SK-N-SH treated with all-trans-retinoic acid at 6 μM for 48 hours (cell line): ENCODE data around the gene OBSCN.

Source experiments
- ATAC-seq: fragments of 200-7000 bp; cut with Tn5 transposase; 3 replicates; pipeline ENCODE4 v1.9.1; 2020; ENCODE audit warnings: mild to moderate bottlenecking, moderate library complexity
- ARNTL ChIP-seq: fragments of 450-650 bp; formaldehyde crosslinking; IDR thresholded peaks from 2 replicates; pipeline ENCODE4 v1.5.0; 2020; ENCODE audit warnings: low read depth, mild to moderate bottlenecking, moderate library complexity, borderline replicate concordance
- CSDC2 ChIP-seq: fragments of 250-450 bp; sonication (Bioruptor Pico); IDR thresholded peaks from 2 replicates; pipeline ENCODE4 v1.5.0; 2020; ENCODE audit warnings: mild to moderate bottlenecking, moderate library complexity
- CSRNP3 ChIP-seq: fragments of 250-450 bp; sonication (Bioruptor Pico); IDR thresholded peaks from 2 replicates; pipeline ENCODE4 v1.5.1; 2021; ENCODE audit warnings: mild to moderate bottlenecking, moderate library complexity
- ESRRG ChIP-seq: fragments of 250-450 bp; sonication (Bioruptor Pico); IDR thresholded peaks from 2 replicates; pipeline ENCODE4 v1.6.1; 2021; ENCODE audit warnings: mild to moderate bottlenecking
- GLIS3 ChIP-seq: fragments of 250-450 bp; sonication (Bioruptor Pico); IDR thresholded peaks from 2 replicates; pipeline ENCODE4 v1.5.0; 2020; ENCODE audit warnings: mild to moderate bottlenecking, moderate library complexity
- ISL1 ChIP-seq: fragments of 250-450 bp; sonication (Bioruptor Pico); IDR thresholded peaks from 2 replicates; pipeline ENCODE4 v2.1.2; 2022; ENCODE audit warnings: mild to moderate bottlenecking, moderate library complexity
- OSR1 ChIP-seq: fragments of 250-450 bp; sonication (Bioruptor Pico); IDR thresholded peaks from 2 replicates; pipeline ENCODE4 v1.8.0; 2022; ENCODE audit warnings: moderate library complexity, mild to moderate bottlenecking, inconsistent platforms
- POU6F1 ChIP-seq: fragments of 250-450 bp; sonication (Bioruptor Pico); IDR thresholded peaks from 2 replicates; pipeline ENCODE4 v1.8.0; 2021; ENCODE audit warnings: low read depth, mild to moderate bottlenecking, moderate library complexity, borderline replicate concordance
- RARB ChIP-seq: fragments of 250-450 bp; sonication (Bioruptor Pico); IDR thresholded peaks from 2 replicates; pipeline ENCODE4 v1.8.0; 2021; ENCODE audit warnings: mild to moderate bottlenecking, moderate library complexity
- SNAI2 ChIP-seq: fragments of 250-450 bp; sonication (Bioruptor Pico); IDR thresholded peaks from 2 replicates; pipeline ENCODE4 v1.5.0; 2020; ENCODE audit warnings: mild to moderate bottlenecking, moderate library complexity
- TCF4 ChIP-seq: fragments of 250-450 bp; sonication (Bioruptor Pico); IDR thresholded peaks from 2 replicates; pipeline ENCODE4 v1.8.0; 2021; ENCODE audit warnings: mild to moderate bottlenecking, moderate library complexity, borderline replicate concordance
- TOX ChIP-seq: fragments of 250-450 bp; sonication (Bioruptor Pico); IDR thresholded peaks from 2 replicates; pipeline ENCODE4 v1.8.0; 2021; ENCODE audit warnings: mild to moderate bottlenecking, moderate library complexity, borderline replicate concordance
- TSHZ2 ChIP-seq: fragments of 250-450 bp; sonication (Bioruptor Pico); IDR thresholded peaks from 2 replicates; pipeline ENCODE4 v1.5.0; 2020; ENCODE audit warnings: mild to moderate bottlenecking, moderate library complexity
- ZC3H10 ChIP-seq: fragments of 250-450 bp; sonication (Bioruptor Pico); IDR thresholded peaks from 2 replicates; pipeline ENCODE4 v1.5.1; 2021; ENCODE audit warnings: mild to moderate bottlenecking, moderate library complexity
- ZFP3 ChIP-seq: fragments of 250-450 bp; sonication (Bioruptor Pico); IDR thresholded peaks from 2 replicates; pipeline ENCODE4 v1.5.0; 2020; ENCODE audit warnings: mild to moderate bottlenecking, moderate library complexity
- ZFP30 ChIP-seq: fragments of 450-650 bp; formaldehyde crosslinking; IDR thresholded peaks from 2 replicates; pipeline ENCODE4 v1.5.0; 2022; ENCODE audit warnings: mild to moderate bottlenecking, moderate library complexity
- ZNF565 ChIP-seq: fragments of 450-650 bp; formaldehyde crosslinking; conservative IDR thresholded peaks from 2 replicates; pipeline ENCODE4 v1.5.0; 2020; ENCODE audit warnings: low read depth, mild to moderate bottlenecking, moderate library complexity
- ZNF70 ChIP-seq: fragments of 450-650 bp; formaldehyde crosslinking; IDR thresholded peaks from 2 replicates; pipeline ENCODE4 v1.5.0; 2020; ENCODE audit warnings: mild to moderate bottlenecking, moderate library complexity
- ZNF8 ChIP-seq: fragments of 450-650 bp; formaldehyde crosslinking; IDR thresholded peaks from 2 replicates; pipeline ENCODE4 v1.5.0; 2020; ENCODE audit warnings: mild to moderate bottlenecking, moderate library complexity

The OBSCN gene

GRCh38 chr1:228291906-228292608 is 84.2 kb downstream of the OBSCN start:
- no peak for TF ChIP-seq ARNTL (CRISPR knock-in tag)
- no peak for ATAC-seq

- TF ChIP-seq ISL1 (CRISPR knock-in tag) (no peak), POU6F1 (no peak), CSDC2 (CRISPR knock-in tag) (no peak), SNAI2 (CRISPR knock-in tag) (no peak), ZNF565 (CRISPR knock-in tag) (no peak)
- TF ChIP-seq, all 23 proteins: peak for 0
- ATAC-seq, result no peak
These were observed 84.7 kb downstream of the OBSCN start for GRCh38 chr1:228292609-228292911.

- ATAC-seq, result no peak
- TF ChIP-seq TOX (CRISPR knock-in tag), result no peak
- TF ChIP-seq ARNTL (CRISPR knock-in tag), result no peak
- no peak for TF ChIP-seq ZNF70 (CRISPR knock-in tag)
- no peak for TF ChIP-seq ZNF8 (CRISPR knock-in tag)
- no peak for TF ChIP-seq CSRNP3
- no peak for TF ChIP-seq TCF4 (CRISPR knock-in tag)
These were observed 85.5 kb downstream of the OBSCN start for GRCh38 chr1:228293393-228293792.

GRCh38 chr1:228293816-228294500 is 86.1 kb downstream of the OBSCN start:
- TF ChIP-seq ZNF70 (CRISPR knock-in tag) (no peak), TOX (CRISPR knock-in tag) (no peak), CSDC2 (CRISPR knock-in tag) (no peak), CSRNP3 (no peak), SNAI2 (CRISPR knock-in tag) (no peak), ZFP3 (CRISPR knock-in tag) (no peak), POU6F1 (no peak), ISL1 (CRISPR knock-in tag) (no peak), OSR1 (CRISPR knock-in tag) (no peak)
- TF ChIP-seq, all 23 proteins: peak for 0
- no peak for ATAC-seq

GRCh38 chr1:228294717-228295116 is 86.9 kb downstream of the OBSCN start:
- ATAC-seq, result no peak
- TF ChIP-seq ZNF8 (CRISPR knock-in tag) (no peak), ESRRG (CRISPR knock-in tag) (no peak), CSDC2 (CRISPR knock-in tag) (no peak)

- ATAC-seq, result no peak
- TF ChIP-seq ISL1 (CRISPR knock-in tag) (no peak), ZC3H10 (CRISPR knock-in tag) (no peak), ESRRG (CRISPR knock-in tag) (no peak), ZNF70 (CRISPR knock-in tag) (no peak), ZFP3 (CRISPR knock-in tag) (no peak), ARNTL (CRISPR knock-in tag) (no peak), ZFP30 (no peak), RARB (CRISPR knock-in tag) (no peak), CSDC2 (CRISPR knock-in tag) (no peak), GLIS3 (CRISPR knock-in tag) (no peak), POU6F1 (no peak), OSR1 (CRISPR knock-in tag) (no peak), SNAI2 (CRISPR knock-in tag) (no peak), TSHZ2 (CRISPR knock-in tag) (no peak)
These were observed 87.4 kb downstream of the OBSCN start for GRCh38 chr1:228295201-228295600.
